GM23338 (cell line): ENCODE data around the gene APOD. TPM values are rescaled to one million over a fixed set of nuclear protein-coding genes. Genes with fewer than 3 reads are reported as not detected.

Experiments used
- ATAC-seq: fragments of 200-7000 bp; cut with Tn5 transposase; 3 replicates; pipeline ENCODE4 v1.9.1; 2020
- DNase-seq: peaks from one replicate; pipeline ENCODE4 v3.0.0-alpha.2; 2015; ENCODE audit warnings: low spot score
- H2AFZ ChIP-seq: fragments of 200-600 bp; sonication (generic); 2 replicates; pipeline ENCODE4 v1.8.0; 2016; ENCODE audit warnings: antibody characterized with exemption, mild to moderate bottlenecking, moderate library complexity
- H3F3A ChIP-seq: fragments of 200-600 bp; sonication (generic); replicated peaks from 2 replicates; pipeline ENCODE4 v1.8.0; 2017; ENCODE audit warnings: antibody characterized with exemption, mixed run types, low read depth
- H3K27ac ChIP-seq: fragments of 200-600 bp; sonication (generic); 2 replicates; pipeline ENCODE4 v1.6.1; 2016; ENCODE audit warnings: low read depth
- H3K27me3 ChIP-seq: fragments of 200-600 bp; sonication (generic); 2 replicates; pipeline ENCODE4 v1.8.0; 2016; ENCODE audit warnings: mild to moderate bottlenecking, mixed run types, moderate library complexity; ENCODE audit not compliant: insufficient read depth
- H3K36me3 ChIP-seq: fragments of 200-600 bp; sonication (generic); 2 replicates; pipeline ENCODE4 v1.8.0; 2016; ENCODE audit warnings: mild to moderate bottlenecking; ENCODE audit not compliant: insufficient read depth
- H3K4me1 ChIP-seq: fragments of 200-600 bp; sonication (generic); 2 replicates; pipeline ENCODE4 v1.8.0; 2016; ENCODE audit warnings: mild to moderate bottlenecking, moderate library complexity; ENCODE audit not compliant: insufficient read depth
- H3K4me2 ChIP-seq: fragments of 200-600 bp; sonication (generic); 2 replicates; pipeline ENCODE4 v1.7.1; 2017; ENCODE audit warnings: mixed run types
- H3K4me3 ChIP-seq: fragments of 200-600 bp; sonication (generic); 2 replicates; pipeline ENCODE4 v1.6.1; 2016; ENCODE audit warnings: mixed run types
- H3K79me2 ChIP-seq: fragments of 200-600 bp; sonication (generic); replicated peaks from 2 replicates; pipeline ENCODE4 v1.8.0; 2017; ENCODE audit warnings: mild to moderate bottlenecking; ENCODE audit not compliant: insufficient read depth
- H3K9me2 ChIP-seq: fragments of 200-600 bp; sonication (generic); 2 replicates; pipeline ENCODE4 v1.8.0; 2017; ENCODE audit not compliant: insufficient read depth
- H4K20me1 ChIP-seq: fragments of 200-600 bp; sonication (generic); replicated peaks from 2 replicates; pipeline ENCODE4 v1.8.0; 2017; ENCODE audit warnings: mild to moderate bottlenecking; ENCODE audit not compliant: insufficient read depth
- H3K27ac Mint-ChIP-seq: 2 replicates; pipeline ENCODE4 v1.8.0; 2020; ENCODE audit warnings: inconsistent platforms, mild to moderate bottlenecking, moderate library complexity, mixed read lengths
- H3K27me3 Mint-ChIP-seq: 3 replicates; pipeline ENCODE4 v1.8.0; 2022; ENCODE audit warnings: low read depth, mild to moderate bottlenecking, moderate library complexity, mixed read lengths, inconsistent platforms; ENCODE audit not compliant: insufficient read depth, poor library complexity
- H3K36me3 Mint-ChIP-seq: 3 replicates; pipeline ENCODE4 v1.8.0; 2021; ENCODE audit warnings: low read depth, mild to moderate bottlenecking, inconsistent platforms, moderate library complexity, mixed read lengths
- H3K4me1 Mint-ChIP-seq: 3 replicates; pipeline ENCODE4 v1.8.0; 2020; ENCODE audit warnings: mild to moderate bottlenecking, inconsistent platforms, mixed read lengths
- H3K4me3 Mint-ChIP-seq: 3 replicates; pipeline ENCODE4 v1.8.0; 2021; ENCODE audit warnings: moderate library complexity, mild to moderate bottlenecking, inconsistent platforms, mixed read lengths
- H3K9me3 Mint-ChIP-seq: 3 replicates; pipeline ENCODE4 v1.8.0; 2020; ENCODE audit warnings: moderate library complexity, mild to moderate bottlenecking, inconsistent platforms, mixed read lengths
- CREB1 ChIP-seq: fragments of 250-450 bp; sonication (Bioruptor Pico); IDR thresholded peaks from 2 replicates; pipeline ENCODE4 v1.5.0; 2020; ENCODE audit warnings: low read depth, mild to moderate bottlenecking, moderate library complexity
- CTCF ChIP-seq, 2 experiments: fragments of 200-600 bp in 1 of 2; sonication (generic) in 1 of 2; conservative IDR thresholded peaks; 2 replicates each; pipeline versions ENCODE4 v1.5.1 to v1.6.1; 2016 to 2017; ENCODE audit warnings: antibody characterized with exemption in 2 of 2, low read depth in 2 of 2, mild to moderate bottlenecking in 2 of 2, moderate library complexity in 1 of 2
- ETS1 ChIP-seq: IDR thresholded peaks from 2 replicates; pipeline ENCODE4 v1.6.1; 2016; ENCODE audit warnings: antibody characterized with exemption
- EZH2 ChIP-seq: fragments of 200-600 bp; sonication (generic); IDR thresholded peaks from one replicate; pipeline ENCODE4 v1.8.0; 2017; ENCODE audit warnings: antibody characterized with exemption, mild to moderate bottlenecking, low read depth; ENCODE audit not compliant: unreplicated experiment
- EZH2phosphoT487 ChIP-seq: fragments of 200-600 bp; sonication (generic); IDR thresholded peaks from one replicate; pipeline ENCODE4 v1.8.1; 2018; ENCODE audit warnings: antibody characterized with exemption; ENCODE audit not compliant: unreplicated experiment
- JUNB ChIP-seq: IDR thresholded peaks from one replicate; pipeline ENCODE4 v1.6.1; 2016; ENCODE audit warnings: antibody characterized with exemption; ENCODE audit not compliant: unreplicated experiment
- NANOG ChIP-seq: IDR thresholded peaks from 2 replicates; pipeline ENCODE4 v1.6.1; 2016; ENCODE audit warnings: antibody characterized with exemption, borderline replicate concordance
- POLR2AphosphoS5 ChIP-seq: IDR thresholded peaks from 2 replicates; pipeline ENCODE4 v1.6.1; 2016; ENCODE audit warnings: antibody characterized with exemption, low read depth
- REST ChIP-seq: IDR thresholded peaks from one replicate; pipeline ENCODE4 v1.6.1; 2018; ENCODE audit warnings: antibody characterized with exemption; ENCODE audit not compliant: unreplicated experiment
- STAT1 ChIP-seq: IDR thresholded peaks from one replicate; pipeline ENCODE4 v1.6.1; 2016; ENCODE audit warnings: antibody characterized with exemption; ENCODE audit not compliant: unreplicated experiment
- ZNF114 ChIP-seq: fragments of 250-450 bp; sonication (Bioruptor Pico); IDR thresholded peaks from 2 replicates; pipeline ENCODE4 v1.5.0; 2020; ENCODE audit warnings: mild to moderate bottlenecking, moderate library complexity
- ZNF331 ChIP-seq: fragments of 250-450 bp; sonication (Bioruptor Pico); IDR thresholded peaks from 2 replicates; pipeline ENCODE4 v1.5.0; 2020; ENCODE audit warnings: low read depth, mild to moderate bottlenecking, moderate library complexity
- ZNF462 ChIP-seq: fragments of 250-450 bp; sonication (Bioruptor Pico); IDR thresholded peaks from 2 replicates; pipeline ENCODE4 v1.5.0; 2020; ENCODE audit warnings: mild to moderate bottlenecking, moderate library complexity
- polyA plus RNA-seq: library from polyadenylated mRNA; unstranded; fragments of >200 nt; fragmentation: Nextera tagmentation; extraction: Ambion mirVana; gene quantifications from 2 replicates; pipeline ENCODE4 v1.2.1, GENCODE V29; 2016
- total RNA-seq: library from RNA; depleted of rRNA; stranded (reverse); fragments of >200 nt; shearing (Covaris generic); gene quantifications from 2 replicates; pipeline ENCODE4 v1.2.3, GENCODE V29; 2014

The APOD gene
- total and polyA plus RNA-seq, 2 experiments from 2014 or later: not detected

GRCh38 chr3:195550723-195551122 lies 33.0 kb downstream of the APOD start:
- H3K4me3 ChIP-seq: no peak overlapping the region
- H3K9me3 Mint-ChIP-seq: no peaks in the 10 kb centered on the region
- no peaks in the 10 kb centered on the region for H3F3A ChIP-seq
- no peaks in the 10 kb centered on the region for H3K9me2 ChIP-seq
- TF ChIP-seq CREB1 (CRISPR knock-in tag) (no peak), POLR2AphosphoS5 (no peak), REST (no peak), ETS1 (no peak), EZH2phosphoT487 (no peak), JUNB (no peak), ZNF462 (CRISPR knock-in tag) (no peak), CTCF (conservative IDR thresholded peaks at IDR 0.05; ENCODE audit: low read depth in 2 of 2) (no peak), STAT1 (no peak), ZNF114 (CRISPR knock-in tag) (no peak), NANOG (no peak), ZNF331 (CRISPR knock-in tag) (no peak), EZH2 (no peak)
- no peak overlapping the region for H2AFZ ChIP-seq
- no peak overlapping the region for H3K4me3 Mint-ChIP-seq
- H3K27me3 ChIP-seq: peaks cover 5% of the 10 kb centered on the region; the same call in 1 of the 2 replicates
- peaks cover 12% of the 10 kb centered on the region for H3K27me3 Mint-ChIP-seq
- no peak overlapping the region for H3K4me2 ChIP-seq
- ATAC-seq (no peak), DNase-seq (no peak)
- H3K79me2 ChIP-seq: no peaks in the 10 kb centered on the region
- H3K27ac ChIP-seq: no peak overlapping the region
- H3K4me1 ChIP-seq: peaks cover 27% of the 10 kb centered on the region
- peaks cover 38% of the 10 kb centered on the region for H3K4me1 Mint-ChIP-seq
- H3K36me3 Mint-ChIP-seq: no peaks in the 10 kb centered on the region
- H3K27ac Mint-ChIP-seq: no peak overlapping the region
- no peaks in the 10 kb centered on the region for H4K20me1 ChIP-seq
- no peaks in the 10 kb centered on the region for H3K36me3 ChIP-seq
